Measurements from ENCODE around the gene BCAS3.

BCAS3 gene

DNA sequence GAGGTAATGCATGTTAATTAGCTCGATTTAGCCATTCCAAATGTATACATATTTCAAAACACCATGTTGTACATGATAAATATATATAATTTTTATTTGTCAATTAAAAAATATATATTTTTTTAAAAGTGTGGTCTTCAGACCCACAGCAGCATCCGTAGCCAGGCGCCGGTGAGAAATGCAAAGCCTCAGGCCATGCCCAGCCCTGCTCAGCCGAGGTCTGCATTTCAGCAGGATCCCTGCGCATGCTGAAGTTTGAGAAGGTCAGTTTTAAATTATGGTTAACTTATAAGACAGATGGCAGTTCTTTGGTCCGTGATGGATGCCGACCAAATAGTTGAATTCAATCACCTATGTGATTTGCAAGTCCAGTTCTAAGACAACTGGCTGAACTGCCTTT is 694.0 kb downstream of the BCAS3 start:
- Histone ChIP-seq H3K27me3 (ENCODE audit: insufficient read depth, poor library complexity, severe bottlenecking) (no peaks in the 10 kb centered on the region), H3K36me3 (ENCODE audit: low read depth) (no peaks in the 10 kb centered on the region), H3K27ac (ENCODE audit: poor library complexity, severe bottlenecking) (no peak overlapping the region), H3K9me3 (ENCODE audit: severe bottlenecking) (no peaks in the 10 kb centered on the region), H3K4me3 (ENCODE audit: severe bottlenecking) (no peak overlapping the region), H3K4me1 (ENCODE audit: insufficient read depth, poor library complexity, severe bottlenecking) (no peaks in the 10 kb centered on the region)
- TF ChIP-seq, protein P1, sequence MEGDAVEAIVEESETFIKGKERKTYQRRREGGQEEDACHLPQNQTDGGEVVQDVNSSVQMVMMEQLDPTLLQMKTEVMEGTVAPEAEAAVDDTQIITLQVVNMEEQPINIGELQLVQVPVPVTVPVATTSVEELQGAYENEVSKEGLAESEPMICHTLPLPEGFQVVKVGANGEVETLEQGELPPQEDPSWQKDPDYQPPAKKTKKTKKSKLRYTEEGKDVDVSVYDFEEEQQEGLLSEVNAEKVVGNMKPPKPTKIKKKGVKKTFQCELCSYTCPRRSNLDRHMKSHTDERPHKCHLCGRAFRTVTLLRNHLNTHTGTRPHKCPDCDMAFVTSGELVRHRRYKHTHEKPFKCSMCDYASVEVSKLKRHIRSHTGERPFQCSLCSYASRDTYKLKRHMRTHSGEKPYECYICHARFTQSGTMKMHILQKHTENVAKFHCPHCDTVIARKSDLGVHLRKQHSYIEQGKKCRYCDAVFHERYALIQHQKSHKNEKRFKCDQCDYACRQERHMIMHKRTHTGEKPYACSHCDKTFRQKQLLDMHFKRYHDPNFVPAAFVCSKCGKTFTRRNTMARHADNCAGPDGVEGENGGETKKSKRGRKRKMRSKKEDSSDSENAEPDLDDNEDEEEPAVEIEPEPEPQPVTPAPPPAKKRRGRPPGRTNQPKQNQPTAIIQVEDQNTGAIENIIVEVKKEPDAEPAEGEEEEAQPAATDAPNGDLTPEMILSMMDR (IDR thresholded peaks at IDR 0.05; ENCODE audit: poor library complexity, severe bottlenecking): no peak
- ATAC-seq (ENCODE audit: low read depth) (no peak), DNase-seq (ENCODE audit: low spot score) (no peak)

DNA sequence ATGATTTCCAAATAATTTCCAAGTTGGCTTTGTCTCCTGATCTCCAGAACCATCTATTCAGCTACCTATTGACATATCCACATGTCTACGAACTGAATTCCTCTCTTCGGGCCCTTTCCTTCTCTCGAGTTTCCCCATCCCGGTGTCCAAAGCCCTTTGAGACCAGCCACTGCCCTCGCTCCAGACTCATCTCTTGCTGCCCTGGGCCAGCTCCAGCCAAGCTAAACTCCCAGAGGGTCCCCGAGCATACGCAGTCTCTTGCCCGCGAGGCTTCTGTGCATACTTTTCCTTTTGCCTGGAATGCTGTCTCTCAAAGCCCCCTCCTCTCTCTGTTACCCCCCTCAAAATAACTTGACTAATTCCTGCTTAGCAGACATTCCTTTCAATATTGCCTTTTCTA is 694.8 kb downstream of the BCAS3 start:
- Histone ChIP-seq H3K9me3 (ENCODE audit: severe bottlenecking) (no peaks in the 10 kb centered on the region), H3K4me3 (ENCODE audit: severe bottlenecking) (no peak overlapping the region), H3K4me1 (ENCODE audit: insufficient read depth, poor library complexity, severe bottlenecking) (no peaks in the 10 kb centered on the region), H3K27ac (ENCODE audit: poor library complexity, severe bottlenecking) (no peak overlapping the region), H3K27me3 (ENCODE audit: insufficient read depth, poor library complexity, severe bottlenecking) (no peaks in the 10 kb centered on the region), H3K36me3 (ENCODE audit: low read depth) (no peaks in the 10 kb centered on the region)
- DNase-seq (ENCODE audit: low spot score): no peak
- TF ChIP-seq, protein P1 (IDR thresholded peaks at IDR 0.05; ENCODE audit: poor library complexity, severe bottlenecking): no peak
- no peak for ATAC-seq (ENCODE audit: low read depth)

DNA sequence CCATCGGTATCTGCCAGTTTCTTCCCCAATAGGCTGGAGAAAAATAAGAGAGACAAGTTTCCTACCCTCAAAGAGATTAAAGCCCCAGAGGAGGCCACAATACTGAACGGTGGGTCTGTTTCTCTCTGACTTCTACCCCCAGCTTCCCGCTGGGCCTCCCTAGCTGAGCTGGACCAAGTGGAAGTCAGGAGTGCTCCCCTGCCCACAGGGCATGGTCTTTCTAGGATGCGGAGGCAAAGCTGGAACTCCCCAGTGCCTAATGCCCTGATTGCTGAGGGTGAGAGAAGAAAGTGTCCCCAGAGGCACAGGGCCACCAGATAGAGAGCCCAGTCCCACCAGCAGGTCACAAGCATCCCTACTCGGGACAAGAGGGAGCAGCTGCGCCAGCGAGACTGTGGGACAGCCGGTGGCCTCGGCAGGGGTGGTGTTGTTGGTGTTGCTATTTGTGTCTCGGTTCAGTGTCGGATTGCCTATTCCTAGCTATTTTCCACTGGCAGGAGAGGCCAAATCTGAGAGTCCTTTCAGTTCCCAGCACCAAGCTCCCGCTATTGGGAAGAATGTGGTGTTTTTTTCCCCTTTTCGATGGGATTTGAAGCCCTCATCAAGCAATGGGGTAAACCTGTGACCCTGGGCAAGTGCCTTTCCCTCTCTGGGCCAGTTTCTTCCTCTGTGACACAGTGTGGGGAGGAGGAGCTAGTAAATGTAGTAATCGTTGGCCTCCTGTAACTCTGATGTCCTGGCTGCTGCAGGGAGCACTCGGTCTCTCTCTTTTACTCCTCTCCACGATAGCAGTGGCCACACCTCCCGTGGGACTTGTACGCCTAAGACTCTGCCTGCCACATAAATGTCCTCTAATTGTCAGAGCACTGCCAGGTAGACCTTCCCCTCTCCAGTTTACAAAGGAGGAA is 699.5 kb downstream of the BCAS3 start:
- no peaks in the 10 kb centered on the region for H3K4me1 ChIP-seq (ENCODE audit: insufficient read depth, poor library complexity, severe bottlenecking)
- H3K4me3 ChIP-seq (ENCODE audit: severe bottlenecking): no peak overlapping the region
- H3K27ac ChIP-seq (ENCODE audit: poor library complexity, severe bottlenecking): no peak overlapping the region
- no peaks in the 10 kb centered on the region for H3K27me3 ChIP-seq (ENCODE audit: insufficient read depth, poor library complexity, severe bottlenecking)
- TF ChIP-seq, protein P1 (IDR thresholded peaks at IDR 0.05; ENCODE audit: poor library complexity, severe bottlenecking): no peak
- ATAC-seq (ENCODE audit: low read depth): no peak
- H3K9me3 ChIP-seq (ENCODE audit: severe bottlenecking): no peaks in the 10 kb centered on the region
- no peak for DNase-seq (ENCODE audit: low spot score)
- no peaks in the 10 kb centered on the region for H3K36me3 ChIP-seq (ENCODE audit: low read depth)

DNA sequence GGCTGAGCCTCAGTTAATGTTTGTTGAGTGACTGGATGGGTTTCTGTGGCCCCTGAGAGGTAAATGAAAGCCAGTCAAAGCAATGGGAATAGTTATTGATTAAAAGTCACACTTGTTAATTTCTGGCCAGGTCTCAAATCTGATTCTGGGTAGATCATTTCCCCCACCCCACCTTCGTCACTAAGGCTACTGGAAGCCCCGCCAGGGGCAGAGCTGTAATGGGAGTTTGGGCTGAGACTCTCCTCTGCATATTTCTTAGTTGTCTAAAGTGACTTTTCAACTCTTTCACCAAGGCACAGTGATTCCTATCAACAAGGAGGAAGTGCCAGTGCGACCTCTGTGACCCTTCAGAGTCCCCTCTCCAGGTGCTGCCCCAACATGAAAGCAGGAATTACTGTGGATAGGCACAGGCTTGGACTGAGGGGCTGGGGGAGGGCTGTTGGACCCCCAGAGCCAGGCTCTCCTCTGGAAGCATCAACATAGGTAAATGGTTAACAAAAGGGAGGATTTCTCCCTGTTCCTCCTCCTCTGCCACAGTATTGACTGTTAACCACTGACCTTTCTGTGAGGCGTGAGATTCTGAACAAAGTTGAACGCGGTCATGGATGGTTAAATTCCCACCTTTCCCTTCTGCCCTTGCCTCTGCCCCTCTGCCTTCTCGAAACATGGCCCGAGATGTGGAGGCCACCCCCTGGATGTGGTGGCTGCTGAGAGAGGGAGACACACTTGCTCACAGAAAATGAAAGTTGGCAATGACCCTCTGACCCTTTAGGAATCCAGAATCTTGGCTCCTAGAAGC is 701.2 kb downstream of the BCAS3 start:
- no peak overlapping the region for H3K27ac ChIP-seq (ENCODE audit: poor library complexity, severe bottlenecking)
- no peak overlapping the region for H3K4me3 ChIP-seq (ENCODE audit: severe bottlenecking)
- H3K36me3 ChIP-seq (ENCODE audit: low read depth): no peaks in the 10 kb centered on the region
- no peaks in the 10 kb centered on the region for H3K4me1 ChIP-seq (ENCODE audit: insufficient read depth, poor library complexity, severe bottlenecking)
- no peaks in the 10 kb centered on the region for H3K9me3 ChIP-seq (ENCODE audit: severe bottlenecking)
- DNase-seq (ENCODE audit: low spot score) (no peak), ATAC-seq (ENCODE audit: low read depth) (no peak)
- TF ChIP-seq, protein P1 (IDR thresholded peaks at IDR 0.05; ENCODE audit: poor library complexity, severe bottlenecking): no peak
- H3K27me3 ChIP-seq (ENCODE audit: insufficient read depth, poor library complexity, severe bottlenecking): no peaks in the 10 kb centered on the region

All from RWPE2 (cell line).